Progenitor cell of endocrine pancreas (in vitro differentiated cells): ENCODE data around the gene FAT1. TPM values are rescaled to one million over a fixed set of nuclear protein-coding genes. Genes with fewer than 3 reads are reported as not detected.
"Not testable (repeated sequence)": the region's sequence is repeated elsewhere in the genome, so short reads cannot be mapped to it uniquely, and the experiment has no call there.

Source experiments
- DNase-seq: peaks from one replicate; pipeline ENCODE4 v3.0.0; 2021; ENCODE audit warnings: low spot score; ENCODE audit not compliant: unreplicated experiment
- H3K27ac Mint-ChIP-seq: 2 replicates; pipeline ENCODE4 v1.8.0; 2021; ENCODE audit warnings: mild to moderate bottlenecking, moderate library complexity, mixed read lengths
- H3K27me3 Mint-ChIP-seq: 2 replicates; pipeline ENCODE4 v1.8.0; 2021; ENCODE audit warnings: mixed read lengths
- H3K36me3 Mint-ChIP-seq: 2 replicates; pipeline ENCODE4 v1.8.0; 2022; ENCODE audit warnings: mixed read lengths; ENCODE audit not compliant: insufficient read depth
- H3K4me1 Mint-ChIP-seq: 2 replicates; pipeline ENCODE4 v1.8.0; 2021; ENCODE audit warnings: low read depth, mixed read lengths
- H3K4me3 Mint-ChIP-seq: 2 replicates; pipeline ENCODE4 v1.8.0; 2021; ENCODE audit warnings: low read depth, mild to moderate bottlenecking, moderate library complexity, mixed read lengths
- H3K9me3 Mint-ChIP-seq: 2 replicates; pipeline ENCODE4 v1.8.0; 2021; ENCODE audit warnings: low read depth, mixed read lengths
- total RNA-seq: library from RNA; stranded (reverse); gene quantifications from 2 replicates; pipeline ENCODE4 v1.2.1, GENCODE V29; 2021
- TF ChIP-seq, protein P1 (sequence below): fragments of 200-600 bp; sonication (generic); IDR thresholded peaks from one replicate; pipeline ENCODE4 v1.5.0; 2021; ENCODE audit warnings: antibody characterized with exemption, mild to moderate bottlenecking; ENCODE audit not compliant: unreplicated experiment

The FAT1 gene
- total RNA-seq, 1 donor from 2014 or later = 264 TPM

DNA sequence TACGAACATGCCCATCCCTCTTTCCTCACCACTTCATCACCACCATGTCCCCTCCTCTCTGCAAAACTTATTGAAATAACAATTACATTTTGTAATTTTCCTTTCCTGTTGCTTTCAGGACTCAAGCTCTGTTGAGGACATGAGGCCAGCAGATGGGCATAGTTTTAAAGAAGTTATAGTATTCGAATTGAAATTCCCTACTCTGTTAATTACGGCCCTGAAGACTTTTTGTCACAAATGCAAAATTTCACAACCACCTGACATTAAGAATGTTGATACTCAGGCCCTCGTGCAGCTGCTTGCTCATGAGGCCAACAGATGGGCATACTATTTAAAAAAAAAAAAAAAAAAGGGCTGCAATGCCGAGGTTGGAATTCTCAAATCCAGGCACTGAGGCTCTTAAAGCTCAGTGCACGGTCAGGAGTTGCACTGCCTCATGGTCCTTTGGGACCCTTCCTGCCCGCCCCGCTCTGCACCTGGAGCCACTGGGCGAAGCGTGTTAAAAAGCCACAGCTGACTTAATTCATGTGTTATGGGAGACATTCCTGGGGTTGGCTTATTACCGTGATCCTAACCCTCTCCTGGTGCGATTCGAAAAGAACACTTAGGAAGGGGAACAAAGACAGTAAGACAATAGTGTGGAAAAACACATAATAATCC is 34.2 kb upstream of the FAT1 start:
- no peaks in the 10 kb centered on the region for H3K27me3 Mint-ChIP-seq
- H3K9me3 Mint-ChIP-seq = peaks cover 4% of the 10 kb centered on the region
- TF ChIP-seq, protein P1, sequence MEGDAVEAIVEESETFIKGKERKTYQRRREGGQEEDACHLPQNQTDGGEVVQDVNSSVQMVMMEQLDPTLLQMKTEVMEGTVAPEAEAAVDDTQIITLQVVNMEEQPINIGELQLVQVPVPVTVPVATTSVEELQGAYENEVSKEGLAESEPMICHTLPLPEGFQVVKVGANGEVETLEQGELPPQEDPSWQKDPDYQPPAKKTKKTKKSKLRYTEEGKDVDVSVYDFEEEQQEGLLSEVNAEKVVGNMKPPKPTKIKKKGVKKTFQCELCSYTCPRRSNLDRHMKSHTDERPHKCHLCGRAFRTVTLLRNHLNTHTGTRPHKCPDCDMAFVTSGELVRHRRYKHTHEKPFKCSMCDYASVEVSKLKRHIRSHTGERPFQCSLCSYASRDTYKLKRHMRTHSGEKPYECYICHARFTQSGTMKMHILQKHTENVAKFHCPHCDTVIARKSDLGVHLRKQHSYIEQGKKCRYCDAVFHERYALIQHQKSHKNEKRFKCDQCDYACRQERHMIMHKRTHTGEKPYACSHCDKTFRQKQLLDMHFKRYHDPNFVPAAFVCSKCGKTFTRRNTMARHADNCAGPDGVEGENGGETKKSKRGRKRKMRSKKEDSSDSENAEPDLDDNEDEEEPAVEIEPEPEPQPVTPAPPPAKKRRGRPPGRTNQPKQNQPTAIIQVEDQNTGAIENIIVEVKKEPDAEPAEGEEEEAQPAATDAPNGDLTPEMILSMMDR = no peak
- H3K4me1 Mint-ChIP-seq = peaks cover 4% of the 10 kb centered on the region
- no peak overlapping the region for H3K4me3 Mint-ChIP-seq
- H3K36me3 Mint-ChIP-seq = no peaks in the 10 kb centered on the region
- DNase-seq = no peak
- H3K27ac Mint-ChIP-seq = no peak overlapping the region

DNA sequence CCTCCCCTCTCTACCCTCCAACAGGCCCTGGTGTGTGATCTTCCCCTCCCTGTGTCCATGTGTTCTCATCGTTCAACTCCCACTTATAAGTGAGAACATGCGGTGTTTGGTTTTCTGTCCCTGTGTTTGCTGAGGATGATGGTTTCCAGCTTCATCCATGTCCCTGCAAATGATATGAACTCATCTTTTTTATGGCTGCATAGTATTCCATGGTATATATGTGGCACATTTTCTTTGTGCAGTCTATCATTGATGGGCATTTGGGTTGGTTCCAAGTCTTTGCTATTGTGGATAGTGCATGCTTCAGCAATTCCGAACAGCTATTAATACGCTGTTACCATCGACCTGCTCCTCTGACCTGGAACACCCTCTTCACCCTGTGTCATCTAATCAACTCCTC is 32.9 kb upstream of the FAT1 start:
- H3K36me3 Mint-ChIP-seq, H3K27me3 Mint-ChIP-seq, DNase-seq, H3K27ac Mint-ChIP-seq, H3K4me1 Mint-ChIP-seq, H3K9me3 Mint-ChIP-seq, H3K4me3 Mint-ChIP-seq: not testable (repeated sequence)

DNA sequence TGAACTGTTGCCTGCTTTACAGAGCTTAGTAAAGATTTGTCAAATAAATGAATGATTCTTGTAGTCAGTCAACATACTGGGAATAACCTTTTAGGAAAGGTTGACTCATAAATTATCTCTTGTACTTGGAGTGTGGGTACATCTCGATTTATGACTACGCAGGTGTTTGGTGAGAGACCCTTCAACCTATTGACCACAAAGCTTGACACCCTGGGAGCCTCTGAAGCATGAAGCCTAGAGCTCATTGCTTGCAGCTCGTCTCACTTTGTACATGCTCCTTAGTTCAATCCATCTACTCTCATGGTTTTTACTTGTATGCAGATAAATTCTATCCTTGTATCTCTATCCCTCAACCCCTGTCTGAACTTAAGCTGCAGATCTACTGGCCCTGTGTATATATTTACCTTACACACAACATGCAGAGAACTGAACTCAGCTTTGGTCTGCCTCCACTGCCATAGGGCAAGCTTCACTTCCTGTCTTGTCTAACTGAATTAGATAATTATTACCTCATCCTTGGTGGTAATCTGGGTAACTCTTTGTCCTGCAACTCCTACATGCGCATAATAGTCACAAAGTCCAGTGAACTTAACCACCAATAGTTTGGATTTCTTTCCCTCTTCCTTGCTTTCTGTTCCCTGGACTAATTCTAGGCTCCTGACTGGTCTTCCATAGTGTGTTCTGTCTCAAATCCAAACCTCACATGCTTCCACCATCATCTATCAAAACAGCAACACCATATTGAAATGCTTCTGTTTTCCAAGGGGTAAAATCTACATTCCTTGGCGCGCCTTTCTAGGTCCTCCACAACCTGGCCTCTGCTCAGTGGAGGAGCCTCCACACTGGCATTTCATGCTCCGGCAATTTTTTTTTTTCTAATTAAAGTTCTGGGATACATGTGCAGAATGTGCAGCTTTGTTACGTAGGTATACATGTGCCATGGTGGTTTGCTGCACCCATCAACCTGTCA is 32.2 kb upstream of the FAT1 start:
- Mint-ChIP-seq H3K27me3 (no peaks in the 10 kb centered on the region), H3K27ac (no peak overlapping the region), H3K4me3 (no peak overlapping the region), H3K36me3 (no peaks in the 10 kb centered on the region), H3K9me3 (peaks cover 4% of the 10 kb centered on the region), H3K4me1 (peaks cover 4% of the 10 kb centered on the region)
- no peak for DNase-seq
- TF ChIP-seq, protein P1 = no peak

DNA sequence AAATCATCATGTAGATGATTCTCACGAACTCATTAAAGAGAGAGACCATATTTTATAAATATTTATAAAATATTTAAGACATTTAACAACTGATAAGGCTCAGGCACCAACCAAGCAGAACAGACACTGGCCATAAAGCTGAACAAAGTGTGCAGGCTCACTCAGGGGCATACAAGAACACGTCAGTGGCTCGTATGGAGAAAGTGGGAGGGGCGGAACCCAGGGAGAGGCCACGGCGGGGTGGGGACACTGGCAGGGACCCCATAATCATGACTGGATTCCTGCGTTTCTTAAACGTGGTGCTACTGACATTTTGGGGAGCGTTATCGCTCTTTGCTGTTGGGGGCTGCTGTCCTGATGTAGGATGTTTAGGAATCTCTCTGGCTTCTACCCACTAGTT is 31.3 kb upstream of the FAT1 start:
- peaks cover 4% of the 10 kb centered on the region for H3K9me3 Mint-ChIP-seq
- DNase-seq = no peak
- H3K4me1 Mint-ChIP-seq = peaks cover 4% of the 10 kb centered on the region
- H3K4me3 Mint-ChIP-seq = no peak overlapping the region
- TF ChIP-seq, protein P1 = no peak
- H3K27ac Mint-ChIP-seq = no peak overlapping the region
- no peaks in the 10 kb centered on the region for H3K27me3 Mint-ChIP-seq
- H3K36me3 Mint-ChIP-seq = no peaks in the 10 kb centered on the region

DNA sequence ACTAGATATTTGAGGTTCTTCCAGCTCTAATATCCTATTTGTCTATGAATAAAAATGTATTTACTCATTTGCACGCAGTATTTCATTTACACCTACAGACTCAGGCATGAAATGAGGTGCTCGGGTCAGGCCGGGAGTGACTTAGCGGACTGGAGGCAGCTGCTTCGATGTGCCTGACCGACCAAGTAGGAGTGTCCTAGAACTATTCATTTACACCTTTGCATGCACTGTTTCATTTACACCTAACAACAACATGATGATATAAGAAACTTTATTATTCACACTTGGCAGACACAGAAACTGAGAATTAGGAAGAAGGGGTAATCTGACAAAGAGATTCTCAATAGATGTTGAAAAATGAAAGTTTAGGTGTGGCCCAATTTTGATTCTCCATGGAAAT is 28.7 kb upstream of the FAT1 start:
- TF ChIP-seq, protein P1 = no peak
- no peak for DNase-seq
- Mint-ChIP-seq H3K4me1 (peaks cover 4% of the 10 kb centered on the region), H3K9me3 (peaks cover 3% of the 10 kb centered on the region), H3K4me3 (no peak overlapping the region), H3K27ac (no peak overlapping the region), H3K36me3 (no peaks in the 10 kb centered on the region), H3K27me3 (no peaks in the 10 kb centered on the region)
